ENCODE data around the gene ECE1. TPM values are rescaled to one million over a fixed set of nuclear protein-coding genes. Genes with fewer than 3 reads are reported as not detected.

ECE1 gene
- total RNA-seq, 3 donors from 2014 or later, result 103 to 161 (median 149) TPM

DNA sequence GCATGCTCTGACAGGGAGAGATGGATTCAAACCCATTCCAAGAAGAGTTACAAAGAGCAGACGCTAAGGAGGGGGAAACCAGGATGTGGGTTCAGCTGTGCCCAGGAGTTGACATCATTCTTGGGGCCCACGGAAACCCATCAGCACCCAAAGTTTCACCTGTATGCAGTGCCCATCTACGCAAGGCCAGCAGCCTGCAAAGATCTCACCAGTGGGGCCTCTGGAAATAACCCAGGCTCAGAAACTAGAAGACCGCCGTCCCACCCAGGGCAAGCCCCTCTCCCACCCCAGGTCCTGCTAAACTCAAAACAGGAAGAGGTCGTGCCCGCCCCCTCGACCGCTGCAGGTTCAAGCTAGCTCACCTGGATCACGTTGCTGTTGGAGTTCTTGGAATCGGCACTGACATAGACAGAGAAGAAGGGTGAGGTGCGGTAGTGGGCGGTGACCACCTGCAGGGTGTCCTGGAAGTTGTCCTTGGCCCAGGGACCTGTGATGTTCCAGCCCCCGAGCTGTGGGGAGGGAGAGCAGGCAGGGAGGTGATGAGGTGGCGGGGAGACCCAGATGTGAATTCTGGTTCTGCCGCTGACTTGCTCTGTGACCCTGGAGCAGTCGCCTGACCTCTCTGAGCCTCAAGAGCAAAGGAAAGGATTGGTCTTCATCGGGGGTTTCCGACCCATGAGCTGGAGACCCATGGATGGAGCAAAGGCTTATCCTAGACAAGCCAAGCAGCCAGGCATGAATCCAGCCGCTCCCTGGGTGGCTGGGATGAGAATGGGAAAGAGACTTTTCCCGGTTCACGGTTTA lies 31.7 kb downstream of the ECE1 start:
- no peaks in the 10 kb centered on the region for H3K9me3 ChIP-seq
- DNase-seq (no peak), ATAC-seq (no peak)
- H3K36me3 ChIP-seq (ENCODE audit: low read depth), result no peaks in the 10 kb centered on the region
- no peak for TF ChIP-seq CTCF (IDR thresholded peaks at IDR 0.05)
- no peak overlapping the region for H3K4me3 ChIP-seq
- intact Hi-C loops (cut with DNase I, micrococcal nuclease), result no loop called here
- H3K4me1 ChIP-seq (ENCODE audit: low read depth), result peaks cover 13% of the 10 kb centered on the region

- Histone ChIP-seq H3K36me3 (ENCODE audit: low read depth) (no peaks in the 10 kb centered on the region), H3K4me3 (no peak overlapping the region), H3K4me1 (ENCODE audit: low read depth) (peaks cover 13% of the 10 kb centered on the region), H3K9me3 (no peaks in the 10 kb centered on the region)
- DNase-seq, result no peak
- intact Hi-C loops (cut with DNase I, micrococcal nuclease), result no loop called here
- TF ChIP-seq CTCF (IDR thresholded peaks at IDR 0.05), result no peak
- ATAC-seq, result no peak
Observed at GRCh38 chr1:21257431-21258135, 32.7 kb downstream of the ECE1 start.

DNA sequence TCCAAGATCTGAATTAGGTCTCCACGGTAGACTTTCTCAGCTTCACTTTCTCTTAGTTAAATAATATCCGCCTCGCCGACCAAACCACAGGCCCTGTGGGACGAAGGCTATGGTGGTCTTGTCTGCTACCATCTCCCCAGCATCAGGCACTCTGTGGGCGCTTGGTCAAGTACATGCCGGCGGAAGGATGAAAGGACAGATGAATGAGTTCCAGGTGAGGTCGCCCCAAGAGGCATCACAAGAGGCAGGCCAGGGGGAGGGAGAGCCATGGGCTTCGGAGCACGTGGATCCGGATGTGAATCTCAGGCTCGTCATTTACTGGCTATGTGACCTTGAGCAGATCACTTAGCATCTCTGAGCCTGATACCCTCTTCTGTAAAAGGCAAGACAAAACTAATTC lies 33.5 kb downstream of the ECE1 start:
- TF ChIP-seq CTCF (IDR thresholded peaks at IDR 0.05), result no peak
- Histone ChIP-seq H3K4me1 (ENCODE audit: low read depth) (peaks cover 17% of the 10 kb centered on the region), H3K4me3 (no peak overlapping the region), H3K9me3 (no peaks in the 10 kb centered on the region), H3K36me3 (ENCODE audit: low read depth) (no peaks in the 10 kb centered on the region)
- DNase-seq, result no peak
- intact Hi-C loops (cut with DNase I, micrococcal nuclease), result no loop called here
- ATAC-seq, result no peak

- H3K9me3 ChIP-seq, result no peaks in the 10 kb centered on the region
- intact Hi-C loops (cut with DNase I, micrococcal nuclease), result no loop called here
- ATAC-seq, result no peak
- H3K36me3 ChIP-seq (ENCODE audit: low read depth), result no peaks in the 10 kb centered on the region
- no peak for TF ChIP-seq CTCF (IDR thresholded peaks at IDR 0.05)
- no peak overlapping the region for H3K4me3 ChIP-seq
- H3K4me1 ChIP-seq (ENCODE audit: low read depth), result peaks cover 24% of the 10 kb centered on the region
- no peak for DNase-seq
Observed at GRCh38 chr1:21255943-21256320, 34.3 kb downstream of the ECE1 start.

DNA sequence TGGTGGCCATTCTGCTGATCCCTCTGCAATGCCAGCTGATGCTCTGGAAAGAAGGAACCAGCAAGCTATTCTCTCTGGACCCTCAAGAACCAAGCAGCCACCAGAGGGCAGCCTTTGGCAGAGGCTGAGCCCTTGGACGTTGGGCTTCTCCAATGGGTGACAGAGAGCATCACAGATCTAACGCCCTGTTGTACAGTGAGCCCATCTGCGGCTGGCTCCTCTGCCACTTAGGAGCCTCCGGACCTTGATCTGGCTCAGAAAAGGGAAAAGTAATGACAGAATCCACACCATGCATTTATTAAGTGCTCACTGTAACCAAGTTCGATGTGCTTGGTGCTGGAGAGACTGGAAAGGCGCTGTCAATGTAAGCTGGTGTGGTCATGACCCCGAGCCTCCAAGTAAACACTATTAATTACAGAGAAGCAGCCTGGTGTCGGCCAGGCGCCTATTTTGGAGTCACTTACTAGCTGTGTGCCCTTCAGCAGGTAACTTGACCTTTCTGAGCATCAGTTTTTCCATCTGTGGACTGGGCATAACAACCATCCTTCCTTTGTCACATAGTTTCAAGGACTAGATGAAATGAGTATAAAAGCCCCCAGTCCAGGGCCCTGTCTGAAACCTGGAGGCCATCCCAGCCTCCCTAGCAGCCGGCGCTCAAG lies 34.9 kb downstream of the ECE1 start:
- Histone ChIP-seq H3K4me3 (no peak overlapping the region), H3K4me1 (ENCODE audit: low read depth) (peaks cover 24% of the 10 kb centered on the region), H3K9me3 (no peaks in the 10 kb centered on the region), H3K36me3 (ENCODE audit: low read depth) (no peaks in the 10 kb centered on the region)
- intact Hi-C loops (cut with DNase I, micrococcal nuclease), result no loop called here
- DNase-seq (peak; percentile 87 to 97 (median 92)), ATAC-seq (peak; percentile 67)
- TF ChIP-seq CTCF (IDR thresholded peaks at IDR 0.05), result peak; percentile 56

All from mucosa of descending colon (tissue), 3 donors.